H9 (cell line): Measurements from ENCODE around the gene TMEM200A. TPM values are rescaled to one million over a fixed set of nuclear protein-coding genes. Genes with fewer than 3 reads are reported as not detected.

Experiments
- DNase-seq: peaks from one replicate; pipeline ENCODE4 v3.0.0-alpha.2; 2017
- H2AFZ ChIP-seq: one replicate; pipeline ENCODE4 v1.6.1; 2013; ENCODE audit warnings: mild to moderate bottlenecking, low read length, control low read depth, moderate library complexity
- H2AK5ac ChIP-seq: 2 replicates; pipeline ENCODE4 v1.6.1; 2013; ENCODE audit warnings: low read length, control low read depth, mixed read lengths; ENCODE audit not compliant: insufficient read length
- H2BK120ac ChIP-seq: one replicate; pipeline ENCODE4 v1.6.1; 2013; ENCODE audit warnings: low read depth, mild to moderate bottlenecking, low read length, control low read depth, inconsistent platforms; ENCODE audit not compliant: poor library complexity, severe bottlenecking
- H2BK12ac ChIP-seq: 2 replicates; pipeline ENCODE4 v1.6.1; 2013; ENCODE audit warnings: low read length, control low read depth, mixed read lengths, low read depth; ENCODE audit not compliant: insufficient read length
- H2BK15ac ChIP-seq: 2 replicates; pipeline ENCODE4 v1.6.1; 2013; ENCODE audit warnings: low read depth, low read length, control low read depth
- H2BK20ac ChIP-seq: one replicate; pipeline ENCODE4 v1.6.1; 2013; ENCODE audit warnings: low read depth, mild to moderate bottlenecking, low read length, control low read depth, inconsistent platforms; ENCODE audit not compliant: poor library complexity, severe bottlenecking
- H2BK5ac ChIP-seq: 2 replicates; pipeline ENCODE4 v1.6.1; 2013; ENCODE audit warnings: low read length, control low read depth, mixed read lengths; ENCODE audit not compliant: insufficient read length
- H3K14ac ChIP-seq: 2 replicates; pipeline ENCODE4 v1.6.1; 2013; ENCODE audit warnings: low read length, control low read depth; ENCODE audit not compliant: insufficient read depth
- H3K18ac ChIP-seq: 2 replicates; pipeline ENCODE4 v1.6.1; 2013; ENCODE audit warnings: low read depth, mild to moderate bottlenecking, mixed read lengths, low read length, control low read depth; ENCODE audit not compliant: insufficient read length
- H3K23ac ChIP-seq: 2 replicates; pipeline ENCODE4 v1.6.1; 2013; ENCODE audit warnings: low read length, control low read depth, mixed read lengths, low read depth; ENCODE audit not compliant: insufficient read length
- H3K23me2 ChIP-seq: 2 replicates; pipeline ENCODE4 v1.6.1; 2013; ENCODE audit warnings: low read depth, mild to moderate bottlenecking, mixed read lengths, low read length, control low read depth; ENCODE audit not compliant: insufficient read length, poor library complexity, severe bottlenecking
- H3K27ac ChIP-seq: 2 replicates; pipeline ENCODE4 v1.5.1; 2013; ENCODE audit warnings: low read length, control low read depth, mixed read lengths, low read depth; ENCODE audit not compliant: insufficient read length
- H3K27me3 ChIP-seq: 2 replicates; pipeline ENCODE4 v1.6.1; 2013; ENCODE audit warnings: low read length, control low read depth, inconsistent platforms; ENCODE audit not compliant: insufficient read depth
- H3K4ac ChIP-seq: 2 replicates; pipeline ENCODE4 v1.6.1; 2013; ENCODE audit warnings: low read depth, mild to moderate bottlenecking, control low read depth, inconsistent platforms, low read length, moderate library complexity
- H3K4me1 ChIP-seq: 2 replicates; pipeline ENCODE4 v1.6.1; 2013; ENCODE audit warnings: low read length, control low read depth, inconsistent platforms; ENCODE audit not compliant: insufficient read depth
- H3K4me2 ChIP-seq: 2 replicates; pipeline ENCODE4 v1.6.1; 2013; ENCODE audit warnings: low read length, control low read depth, mixed read lengths; ENCODE audit not compliant: insufficient read length, insufficient read depth
- H3K56ac ChIP-seq: 2 replicates; pipeline ENCODE4 v1.6.1; 2013; ENCODE audit warnings: low read depth, mild to moderate bottlenecking, mixed read lengths, low read length, control low read depth; ENCODE audit not compliant: insufficient read length
- H3K79me1 ChIP-seq: 2 replicates; pipeline ENCODE4 v1.6.1; 2013; ENCODE audit warnings: low read depth, mild to moderate bottlenecking, moderate library complexity, low read length, control low read depth, inconsistent platforms; ENCODE audit not compliant: insufficient read depth, poor library complexity, severe bottlenecking
- H3K79me2 ChIP-seq: 2 replicates; pipeline ENCODE4 v1.6.1; 2013; ENCODE audit warnings: low read length, control low read depth, inconsistent platforms; ENCODE audit not compliant: insufficient read depth
- H3K9ac ChIP-seq: 2 replicates; pipeline ENCODE4 v1.6.1; 2013; ENCODE audit warnings: low read length, control low read depth, mixed read lengths; ENCODE audit not compliant: insufficient read length; ENCODE audit errors: extremely low read depth
- H3K9me3 ChIP-seq: one replicate; pipeline ENCODE4 v1.6.1; 2013; ENCODE audit warnings: low read depth, low read length, inconsistent platforms; ENCODE audit not compliant: control insufficient read depth
- H3T11ph ChIP-seq: one replicate; pipeline ENCODE4 v1.6.1; 2013; ENCODE audit warnings: mild to moderate bottlenecking, low read length, control low read depth, inconsistent platforms
- H4K20me1 ChIP-seq: one replicate; pipeline ENCODE4 v1.6.1; 2013; ENCODE audit not compliant: control insufficient read depth, insufficient read length, insufficient read depth
- H4K5ac ChIP-seq: 2 replicates; pipeline ENCODE4 v1.6.1; 2013; ENCODE audit warnings: low read depth, mild to moderate bottlenecking, mixed read lengths, low read length, control low read depth; ENCODE audit not compliant: insufficient read length
- H4K8ac ChIP-seq: replicated peaks from 2 replicates; pipeline ENCODE4 v1.6.1; 2013; ENCODE audit warnings: low read length, control low read depth, mixed read lengths, low read depth; ENCODE audit not compliant: insufficient read length
- H4K91ac ChIP-seq: 2 replicates; pipeline ENCODE4 v1.6.1; 2013; ENCODE audit warnings: low read depth, mild to moderate bottlenecking, moderate library complexity, mixed read lengths, low read length, control low read depth; ENCODE audit not compliant: insufficient read length
- H3K27ac Mint-ChIP-seq, 3 experiments: 2 replicates in 2 of 3; 3 replicates in 1 of 3; pipeline ENCODE4 v1.8.0; 2020 to 2021; ENCODE audit warnings: mixed read lengths in 3 of 3, mild to moderate bottlenecking in 1 of 3, moderate library complexity in 1 of 3
- H3K27me3 Mint-ChIP-seq: 2 replicates; pipeline ENCODE4 v1.8.0; 2021; ENCODE audit warnings: low read depth, mild to moderate bottlenecking, moderate library complexity, mixed read lengths
- H3K36me3 Mint-ChIP-seq, 3 experiments: 2 replicates in 2 of 3; 3 replicates in 1 of 3; pipeline ENCODE4 v1.8.0; 2020 to 2021; ENCODE audit warnings: low read depth in 3 of 3, mixed read lengths in 3 of 3; ENCODE audit not compliant: insufficient read depth in 1 of 3
- H3K4me1 Mint-ChIP-seq, 2 experiments: 2 replicates each; pipeline ENCODE4 v1.8.0; 2020; ENCODE audit warnings: mixed read lengths in 2 of 2
- H3K4me3 Mint-ChIP-seq, 2 experiments: 2 replicates in 1 of 2; 3 replicates in 1 of 2; pipeline ENCODE4 v1.8.0; 2020 to 2021; ENCODE audit warnings: mild to moderate bottlenecking in 2 of 2, mixed read lengths in 2 of 2, moderate library complexity in 1 of 2
- H3K9me3 Mint-ChIP-seq, 2 experiments: 2 replicates in 1 of 2; 3 replicates in 1 of 2; pipeline ENCODE4 v1.8.0; 2020; ENCODE audit warnings: mild to moderate bottlenecking in 2 of 2, mixed read lengths in 2 of 2, moderate library complexity in 1 of 2
- CTCF ChIP-seq: fragments of 200-600 bp; sonication (generic); conservative IDR thresholded peaks from 3 replicates; pipeline ENCODE4 v1.8.0; 2021; ENCODE audit warnings: antibody characterized with exemption, mild to moderate bottlenecking
- WGBS: extraction: QIAGEN DNeasy Blood & Tissue Kit; methylation state at CpG from one replicate; pipeline ENCODE4 v1.1.7; 2013; ENCODE audit warnings: missing lambda C conversion rate, low lambda C conversion rate, mixed read lengths; ENCODE audit not compliant: insufficient read length; ENCODE audit errors: extremely low coverage; 5-methylcytosine and 5-hydroxymethylcytosine counted together
- total RNA-seq: library from RNA; stranded (reverse); gene quantifications from 2 replicates; pipeline ENCODE4 v1.2.1, GENCODE V29; 2021

TMEM200A gene
- total RNA-seq, 1 experiment from 2014 or later = 6.1 TPM

GRCh38 chr6:130466748-130467061, 100.9 kb downstream of the TMEM200A start:
- Histone ChIP-seq H3K4me1 (no peaks in the 10 kb centered on the region), H3K18ac (no peak overlapping the region), H4K91ac (no peak overlapping the region), H2AK5ac (no peak overlapping the region), H3K27ac (no peak overlapping the region), H3K79me2 (no peaks in the 10 kb centered on the region), H3K79me1 (no peaks in the 10 kb centered on the region), H2BK120ac (no peak overlapping the region), H3K56ac (no peak overlapping the region), H2BK20ac (no peak overlapping the region), H4K8ac (no peak overlapping the region), H3K14ac (no peak overlapping the region), H3K9ac (no peak overlapping the region), H4K5ac (no peak overlapping the region), H2BK15ac (no peak overlapping the region), H3K23me2 (no peaks in the 10 kb centered on the region), H2BK12ac (no peak overlapping the region), H2AFZ (no peak overlapping the region), H3K4me2 (no peak overlapping the region), H4K20me1 (no peaks in the 10 kb centered on the region), H3K4ac (no peak overlapping the region), H3T11ph (no peak overlapping the region), H2BK5ac (no peak overlapping the region), H3K9me3 (no peaks in the 10 kb centered on the region), H3K27me3 (no peaks in the 10 kb centered on the region), H3K23ac (no peak overlapping the region)
- Mint-ChIP-seq H3K9me3 (no peaks in the 10 kb centered on the region), H3K36me3 (no peaks in the 10 kb centered on the region), H3K27me3 (peaks cover under 1% of the 10 kb centered on the region; the same call in 1 of the 2 replicates), H3K4me3 (no peak overlapping the region), H3K4me1 (peaks cover 17% of the 10 kb centered on the region in 2 experiments), H3K27ac (no peak overlapping the region)
- no peak for TF ChIP-seq CTCF
- WGBS = no CpG with 5 or more reads among the region's 5 CpGs
- DNase-seq = no peak
